GM12878 (cell line): Measurements from ENCODE around the gene VGF. TPM values are rescaled to one million over a fixed set of nuclear protein-coding genes. Genes with fewer than 3 reads are reported as not detected.

Experiments
- ATAC-seq: fragments of 200-7000 bp; cut with Tn5 transposase; 3 replicates; pipeline ENCODE4 v1.9.1; 2020; ENCODE audit warnings: mild to moderate bottlenecking, moderate library complexity
- BruUV-seq: library from RNA; stranded (reverse); fragments of 400-500 nt; replicated peaks from 2 replicates; lab custom pipeline; 2021; lab: Mats Ljungman, UMichigan
- CTCF ChIA-PET: fragments of 300-600 bp; sonication (Branson Sonifier 250); formaldehyde crosslinking; extraction: SDS; loops from one replicate; lab custom pipeline; 2021; ENCODE audit warnings: inconsistent platforms; lab: Yijun Ruan, JAX
- POLR2A ChIA-PET: fragments of 350-600 bp; formaldehyde crosslinking; extraction: SDS; loops from one replicate; lab custom pipeline; 2021; ENCODE audit warnings: inconsistent platforms; lab: Charles Lee
- RAD21 ChIA-PET: fragments of 300-600 bp; sonication (Branson Sonifier 250); formaldehyde crosslinking; loops from one replicate; lab custom pipeline; 2023; ENCODE audit warnings: antibody characterized with exemption; ENCODE audit not compliant: unreplicated experiment; lab: Charles Lee
- SMC1A ChIA-PET: fragments of 300-600 bp; sonication (Branson Sonifier 250); formaldehyde crosslinking; loops from one replicate; lab custom pipeline; 2023; ENCODE audit not compliant: unreplicated experiment, uncharacterized antibody; lab: Charles Lee
- DNase-seq: peaks from one replicate; pipeline ENCODE4 v3.0.0-alpha.2; 2011; ENCODE audit warnings: low read depth, low spot score
- FAIRE-seq: peaks from 3 replicates; lab custom pipeline; 2011; peaks lifted over from hg19 to GRCh38; lab: Jason Lieb, UNC
- H2AFZ ChIP-seq: 2 replicates; pipeline ENCODE4 v1.6.0; 2011; ENCODE audit warnings: low read depth, low read length, control low read depth; ENCODE audit not compliant: control insufficient read depth
- H3K27ac ChIP-seq: 2 replicates; pipeline ENCODE4 v1.5.1; 2011; ENCODE audit warnings: control low read depth; ENCODE audit not compliant: control insufficient read depth, insufficient read depth
- H3K27me3 ChIP-seq, 2 experiments: replicated peaks in 1 of 2; 2 replicates each; pipeline versions ENCODE4 v1.6.0 to v1.6.1; 2011; ENCODE audit warnings: low read length in 1 of 2; ENCODE audit not compliant: control insufficient read depth in 2 of 2, insufficient read depth in 2 of 2
- H3K36me3 ChIP-seq, 2 experiments: 2 replicates each; pipeline ENCODE4 v1.5.1; 2011; ENCODE audit warnings: low read length in 1 of 2; ENCODE audit not compliant: control insufficient read depth in 2 of 2, insufficient read depth in 2 of 2
- H3K4me1 ChIP-seq: 2 replicates; pipeline ENCODE4 v1.6.1; 2011; ENCODE audit warnings: mild to moderate bottlenecking, low read length, moderate library complexity, mixed read lengths; ENCODE audit not compliant: control insufficient read depth, insufficient read depth
- H3K4me2 ChIP-seq: 2 replicates; pipeline ENCODE4 v1.6.0; 2011; ENCODE audit warnings: control low read depth; ENCODE audit not compliant: control insufficient read depth, insufficient read depth
- H3K4me3 ChIP-seq: fragments of 200-600 bp; sonication (generic); 2 replicates; pipeline ENCODE4 v1.5.1; 2016
- H3K79me2 ChIP-seq: 2 replicates; pipeline ENCODE4 v1.6.0; 2011; ENCODE audit warnings: low read length; ENCODE audit not compliant: control insufficient read depth, insufficient read depth
- H3K9ac ChIP-seq: 2 replicates; pipeline ENCODE4 v1.8.0; 2011; ENCODE audit warnings: low read length, control low read depth, mixed read lengths; ENCODE audit not compliant: control insufficient read depth, insufficient read depth
- H3K9me3 ChIP-seq: replicated peaks from 3 replicates; pipeline ENCODE4 v1.5.1; 2011; ENCODE audit warnings: mild to moderate bottlenecking, low read length; ENCODE audit not compliant: control insufficient read depth, insufficient read depth
- H4K20me1 ChIP-seq: 2 replicates; pipeline ENCODE4 v1.6.0; 2011; ENCODE audit not compliant: control insufficient read depth, insufficient read depth
- BACH1 ChIP-seq: fragments of 450-650 bp; IDR thresholded peaks from 2 replicates; pipeline ENCODE4 v1.6.1; 2017; ENCODE audit warnings: mild to moderate bottlenecking, borderline replicate concordance
- E2F8 ChIP-seq: fragments of 450-650 bp; IDR thresholded peaks from 2 replicates; pipeline ENCODE4 v1.6.1; 2018; ENCODE audit warnings: mild to moderate bottlenecking, low read depth, moderate library complexity; ENCODE audit not compliant: partially characterized antibody
- E4F1 ChIP-seq: fragments of 450-650 bp; IDR thresholded peaks from 2 replicates; pipeline ENCODE4 v1.6.1; 2018; ENCODE audit warnings: borderline replicate concordance, mild to moderate bottlenecking; ENCODE audit not compliant: partially characterized antibody
- EGR1 ChIP-seq, 2 experiments: IDR thresholded peaks; 1 replicate in 1 of 2; 2 replicates in 1 of 2; pipeline ENCODE4 v1.6.1; 2011 to 2012; ENCODE audit warnings: low read depth in 2 of 2, low read length in 2 of 2, borderline replicate concordance in 1 of 2, mild to moderate bottlenecking in 1 of 2, moderate library complexity in 1 of 2
- ELK1 ChIP-seq: IDR thresholded peaks from 2 replicates; pipeline ENCODE4 v1.6.1; 2012; ENCODE audit warnings: low read depth, low read length, improper control_type of control experiment
- RAD51 ChIP-seq: fragments of 450-650 bp; IDR thresholded peaks from 2 replicates; pipeline ENCODE4 v1.6.1; 2016; ENCODE audit warnings: moderate library complexity, mild to moderate bottlenecking, inconsistent platforms
- ZNF207 ChIP-seq: fragments of 450-650 bp; IDR thresholded peaks from 2 replicates; pipeline ENCODE4 v1.6.1; 2014; ENCODE audit warnings: antibody characterized with exemption, mild to moderate bottlenecking, borderline replicate concordance
- ZNF592 ChIP-seq: fragments of 450-650 bp; IDR thresholded peaks from 2 replicates; pipeline ENCODE4 v1.6.1; 2017; ENCODE audit warnings: mild to moderate bottlenecking, moderate library complexity
- ZNF622 ChIP-seq: fragments of 450-650 bp; IDR thresholded peaks from 2 replicates; pipeline ENCODE4 v1.6.1; 2017; ENCODE audit warnings: mild to moderate bottlenecking, inconsistent platforms
- ZZZ3 ChIP-seq: IDR thresholded peaks from 2 replicates; pipeline ENCODE4 v1.6.1; 2011; ENCODE audit warnings: low read depth; ENCODE audit not compliant: control insufficient read depth, insufficient read length
- WGBS: methylation state at CpG from one replicate; pipeline ENCODE4 v1.1.6; 2016; ENCODE audit warnings: low lambda C conversion rate; ENCODE audit not compliant: insufficient replicate concordance, insufficient coverage; ENCODE audit errors: missing lambda C conversion rate; 5-methylcytosine and 5-hydroxymethylcytosine counted together
- in situ Hi-C: fragments of 300-500 bp; cut with MboI; formaldehyde crosslinking; loops from 9 replicates; pipeline ENCODE4 v1.14.3; 2018; ENCODE audit warnings: mixed read lengths
- intact Hi-C: fragments of 100-400 bp; cut with micrococcal nuclease; formaldehyde crosslinking; loops from one replicate; pipeline ENCODE4 v1.14.2; 2022; ENCODE audit not compliant: unreplicated experiment
- polyA plus RNA-seq, 11 experiments: library from polyadenylated mRNA; depleted of rRNA in 4 of 11; unstranded in 6 of 11; stranded (reverse) in 5 of 11; fragments of >200 nt; fragmentation: Nextera tagmentation in 4 of 11; fragmentation: Illumina TruSeq in 1 of 11; extraction: Ambion mirVana in 4 of 11; extraction: Trizol in 1 of 11; gene quantifications; 1 replicate in 1 of 11; 2 replicates in 10 of 11; pipeline versions ENCODE4 v1.2.1 to v1.2.3, GENCODE V29; 2011 to 2016; ENCODE audit warnings: inconsistent platforms in 2 of 11, missing spikeins in 2 of 11, low read depth in 1 of 11
- total RNA-seq, 4 experiments: library from RNA; depleted of rRNA in 3 of 4; stranded (reverse); fragments of >200 nt in 3 of 4; fragmentation: Illumina TruSeq in 1 of 4; extraction: Trizol in 1 of 4; gene quantifications; 2 replicates each; pipeline versions ENCODE4 v1.2.1 to v1.2.3, GENCODE V29; 2013 to 2021

VGF gene
- total and polyA plus RNA-seq, 10 of the 15 experiments (the other 5 are each of a cell fraction or from before 2014, with no cell fraction given), result 0.09 to 0.25 (median 0.17) TPM; not detected in 6

- intact Hi-C loops (no loop called here), in situ Hi-C loops (no loop called here)
- TF ChIP-seq EGR1 (IDR thresholded peaks at IDR 0.05; ENCODE audit: borderline replicate concordance in 1 of 2, low read depth in 2 of 2, low read length in 2 of 2) (no peak), BACH1 (no peak), RAD51 (no peak), ZNF622 (no peak), E4F1 (no peak), ZNF207 (no peak), ZNF592 (no peak), ELK1 (no peak), ZZZ3 (no peak), E2F8 (no peak)
- DNase-seq (no peak), FAIRE-seq (no peak), ATAC-seq (no peak)
- Histone ChIP-seq H4K20me1 (no peaks in the 10 kb centered on the region), H3K4me2 (no peak overlapping the region), H3K4me1 (no peaks in the 10 kb centered on the region), H2AFZ (no peak overlapping the region), H3K4me3 (no peak overlapping the region), H3K27me3 (peaks cover 0 to 2% of the 10 kb centered on the region in 2 experiments; a peak in 2 of 4 replicates), H3K79me2 (no peaks in the 10 kb centered on the region), H3K36me3 (no peaks in the 10 kb centered on the region), H3K9me3 (no peaks in the 10 kb centered on the region), H3K9ac (no peak overlapping the region), H3K27ac (no peak overlapping the region)
- SMC1A ChIA-PET, result interaction anchor here (1.5 kb wide), 1 partner anchor 41 kb away, joined by 4 read pairs; no protein-coding TSS in a partner anchor
- RAD21 ChIA-PET, result no interaction called here
- POLR2A ChIA-PET, result no interaction called here
- CTCF ChIA-PET, result interaction anchor here (1.3 kb wide), 1 partner anchor 41 kb away, joined by 6 read pairs; no protein-coding TSS in a partner anchor
- WGBS, result 51% methylated on average over 5 of the region's 5 CpGs
- no TSS peak for BruUV-seq
These were observed 20.0 kb upstream of the VGF start for GRCh38 chr7:101185258-101185839.
